Medulla oblongata (tissue), 1 donor: Measurements from ENCODE around the gene CHST12.
"Not testable (repeated sequence)": the region's sequence is repeated elsewhere in the genome, so short reads cannot be mapped to it uniquely, and the experiment has no call there.

ENCODE experiments used
- DNase-seq: peaks from one replicate; pipeline ENCODE4 v3.0.0-alpha.2; 2015; ENCODE audit errors: extremely low spot score

The CHST12 gene

DNA sequence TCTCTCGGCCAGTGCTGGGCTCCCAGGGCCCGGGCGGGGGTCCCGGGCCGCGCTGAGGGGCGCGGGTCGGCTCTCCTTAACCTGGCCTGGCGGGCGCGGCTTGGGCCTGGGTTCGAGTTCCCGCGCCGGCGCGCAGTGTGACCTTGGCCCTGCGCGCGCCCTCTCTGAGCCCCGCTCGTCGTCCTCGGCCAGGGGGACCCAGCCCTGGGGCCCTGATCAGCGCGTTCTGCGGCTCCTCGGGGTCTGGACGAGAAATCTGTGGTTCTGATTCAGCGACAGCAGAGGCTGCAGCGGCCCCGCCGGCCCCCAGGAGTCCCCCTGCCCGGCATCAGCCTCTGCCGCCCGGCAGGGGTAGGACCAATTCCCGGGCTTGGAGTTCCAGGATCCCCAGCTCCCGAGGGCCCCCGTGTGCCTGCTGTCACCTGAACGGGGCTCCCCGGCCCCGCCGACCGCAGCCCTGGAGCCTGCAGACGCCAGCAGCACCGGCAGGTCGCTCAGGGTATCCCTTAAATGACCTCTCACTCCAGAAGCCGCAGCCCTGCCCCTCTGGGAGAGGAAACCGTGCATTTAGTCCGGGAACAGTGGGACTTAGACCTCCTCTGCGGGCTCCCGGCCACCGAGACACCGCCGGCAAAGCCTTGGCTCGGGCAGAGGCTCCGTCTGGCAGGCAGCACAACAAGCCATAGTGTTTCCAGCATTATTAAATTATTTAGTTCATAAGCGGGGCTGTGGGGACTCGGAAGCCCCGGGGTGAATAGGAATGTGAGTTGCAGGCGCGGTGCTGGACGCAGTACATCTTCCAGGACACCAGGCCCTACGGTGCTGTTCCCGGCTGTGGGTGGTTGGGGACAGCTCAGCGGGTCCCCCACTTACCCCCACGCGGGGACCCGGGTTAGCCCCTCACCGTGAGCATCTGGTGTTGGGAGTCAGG, 572 bp downstream of the CHST12 start:
- peak; percentile 47 for DNase-seq

DNA sequence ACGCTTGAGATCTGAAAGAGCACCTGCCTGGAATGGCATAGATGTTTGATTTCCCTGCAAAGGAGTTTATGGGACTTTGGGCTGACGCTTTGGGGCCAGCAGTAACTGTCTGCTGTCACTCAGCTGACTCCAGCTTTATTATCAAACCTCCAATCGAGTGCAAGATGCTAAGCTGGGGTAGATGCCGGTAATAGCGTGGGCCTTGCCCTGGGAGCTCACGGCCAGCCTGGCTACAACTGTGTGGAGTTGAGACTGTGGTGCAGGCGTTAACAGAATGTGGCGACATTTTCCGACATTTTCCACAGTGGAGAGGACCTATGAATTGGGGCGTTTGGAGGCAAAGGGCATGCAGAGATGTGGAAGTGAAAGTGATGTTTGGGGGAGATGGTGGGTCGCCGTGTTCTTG, 1.3 kb downstream of the CHST12 start:
- no peak for DNase-seq

DNA sequence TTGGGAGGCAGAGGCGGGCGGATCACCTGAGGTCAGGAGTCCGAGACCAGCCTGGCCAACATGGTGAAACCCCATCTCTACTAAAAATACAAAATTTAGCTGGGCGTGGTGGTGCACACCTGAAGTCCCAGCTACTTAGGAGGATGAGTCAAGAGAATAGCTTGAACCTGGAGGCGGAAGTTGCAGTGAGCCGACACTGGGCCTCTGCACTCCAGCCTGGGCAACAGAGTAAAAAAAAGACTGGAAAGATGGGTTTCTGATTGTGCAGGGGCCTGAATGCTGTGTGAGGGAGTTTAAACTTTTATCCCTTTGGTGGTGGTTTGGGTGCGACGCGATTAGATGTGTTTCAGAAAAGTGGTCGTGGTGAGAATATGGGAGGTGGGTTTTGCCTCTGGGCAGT, 1.8 kb downstream of the CHST12 start:
- no peak for DNase-seq

DNA sequence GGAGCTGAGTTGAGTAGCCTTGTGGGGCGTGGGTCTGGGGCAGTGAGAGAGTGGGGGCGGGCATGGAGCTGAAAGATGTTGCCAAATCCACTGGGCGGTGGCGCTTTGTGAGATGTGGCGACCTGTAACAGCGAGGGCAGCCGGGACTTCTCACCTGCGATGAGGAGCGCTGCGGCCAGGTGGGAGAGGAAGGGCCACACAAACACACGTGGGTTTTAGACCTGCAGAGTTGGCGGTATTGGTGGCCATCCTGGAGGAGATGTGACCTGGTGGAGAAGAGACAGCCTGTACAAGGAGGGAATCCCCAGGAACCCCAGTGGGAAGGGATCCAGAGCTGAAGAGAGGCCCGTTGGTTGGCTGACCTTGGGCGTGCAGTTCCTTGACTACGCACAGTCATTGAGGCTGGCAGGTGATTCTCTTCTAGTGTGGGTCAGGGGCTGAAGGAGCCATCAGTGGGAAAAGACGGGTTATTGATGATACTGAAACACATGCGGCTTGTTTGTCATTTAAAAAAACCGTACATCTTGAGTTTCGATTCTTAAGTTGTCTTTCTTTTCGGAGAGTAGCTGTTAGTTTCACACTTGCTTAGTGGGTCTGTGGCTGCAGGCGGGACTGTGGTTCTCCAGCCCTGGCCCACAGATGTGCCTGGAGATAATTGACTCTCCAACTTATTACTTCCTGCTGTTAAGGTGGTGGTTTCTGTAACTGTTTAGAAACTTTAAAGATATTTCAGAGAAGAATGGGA, 2.4 kb downstream of the CHST12 start:
- no peak for DNase-seq

DNA sequence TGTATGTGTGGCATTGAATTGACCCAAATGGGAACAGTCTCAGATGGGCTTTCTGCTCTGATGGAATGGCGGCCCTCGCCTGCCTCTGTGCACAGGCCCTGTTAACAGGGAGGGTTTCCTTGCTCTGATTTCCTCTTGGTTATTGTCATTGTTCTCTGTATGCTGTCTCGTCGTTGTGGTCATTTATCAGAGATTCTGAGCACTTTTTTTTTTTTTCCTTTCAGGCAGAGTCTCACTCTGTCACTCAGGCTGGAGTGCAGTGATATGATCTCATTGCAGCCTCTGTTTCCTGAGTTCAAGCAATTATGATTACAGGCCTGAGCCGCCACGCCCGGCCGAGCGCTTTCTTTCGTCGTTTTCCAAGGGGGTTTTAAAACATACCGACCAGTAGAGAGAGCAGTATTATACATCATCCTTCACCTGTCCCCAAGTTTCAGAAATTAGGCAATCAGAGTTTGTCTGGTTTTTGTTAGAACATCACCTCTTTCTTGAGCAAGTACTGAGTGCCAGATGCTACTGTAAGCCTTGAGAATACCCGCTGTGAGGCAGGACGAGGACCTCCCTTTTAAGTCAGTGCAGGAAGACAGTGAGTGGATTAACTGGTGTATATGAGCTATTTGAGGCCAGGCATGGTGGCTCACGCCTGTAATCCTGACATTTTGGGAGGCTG, 6.5 kb downstream of the CHST12 start:
- no peak for DNase-seq

DNA sequence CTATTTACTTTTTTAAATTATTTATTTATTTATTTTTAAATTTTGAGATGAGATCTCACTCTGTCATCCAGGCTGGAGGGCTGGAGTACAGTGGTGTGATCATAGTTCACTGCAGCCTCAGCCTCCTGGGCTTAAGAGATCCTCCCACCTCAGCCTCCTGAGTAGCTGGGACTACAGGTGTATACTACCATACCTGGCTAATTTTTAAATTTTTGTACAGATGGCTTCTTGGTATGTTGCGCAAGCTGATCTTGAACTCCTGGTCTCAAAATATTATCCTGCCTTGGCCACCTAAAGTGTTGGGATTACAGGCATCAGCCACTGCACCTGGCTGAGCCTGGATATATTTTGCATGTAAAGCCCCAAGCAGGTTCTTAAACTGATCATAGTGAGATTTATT, 7.6 kb downstream of the CHST12 start:
- no peak for DNase-seq

DNA sequence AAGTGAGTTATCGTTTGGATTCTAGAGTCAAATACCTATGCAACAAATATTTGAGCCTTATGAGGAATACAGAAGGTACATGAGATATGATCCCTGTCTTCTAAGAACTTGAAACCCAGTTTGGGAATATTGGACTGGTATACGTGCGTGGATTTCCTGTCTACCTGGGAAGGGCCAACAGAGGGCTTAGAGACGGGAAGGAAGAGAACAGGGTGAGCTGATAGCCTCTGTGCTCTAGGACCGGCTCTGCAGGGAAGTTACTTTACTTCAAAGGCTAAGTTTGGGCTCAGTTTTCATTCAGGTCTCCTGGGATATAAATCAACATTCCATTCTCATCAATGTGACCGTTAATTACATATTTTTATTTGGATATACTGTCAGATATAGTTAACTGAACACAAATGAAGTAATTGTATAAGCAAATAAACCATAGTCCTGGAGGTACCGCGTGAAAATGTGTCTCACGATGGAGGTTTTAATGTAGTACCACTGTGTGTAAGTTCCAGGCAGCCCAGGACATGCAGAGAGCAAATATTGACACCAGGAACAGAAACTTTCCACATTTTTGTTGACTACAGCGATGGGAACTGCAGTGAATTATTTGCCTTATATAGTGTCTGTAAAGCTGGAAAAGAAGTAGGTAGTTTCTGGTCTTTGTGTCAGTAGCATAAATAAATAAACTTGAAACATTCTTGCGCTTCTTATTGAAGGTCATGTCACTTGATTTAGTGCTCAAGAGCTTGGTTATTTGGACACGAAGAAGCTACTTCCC, 8.6 kb downstream of the CHST12 start:
- DNase-seq: peak; percentile 13

DNA sequence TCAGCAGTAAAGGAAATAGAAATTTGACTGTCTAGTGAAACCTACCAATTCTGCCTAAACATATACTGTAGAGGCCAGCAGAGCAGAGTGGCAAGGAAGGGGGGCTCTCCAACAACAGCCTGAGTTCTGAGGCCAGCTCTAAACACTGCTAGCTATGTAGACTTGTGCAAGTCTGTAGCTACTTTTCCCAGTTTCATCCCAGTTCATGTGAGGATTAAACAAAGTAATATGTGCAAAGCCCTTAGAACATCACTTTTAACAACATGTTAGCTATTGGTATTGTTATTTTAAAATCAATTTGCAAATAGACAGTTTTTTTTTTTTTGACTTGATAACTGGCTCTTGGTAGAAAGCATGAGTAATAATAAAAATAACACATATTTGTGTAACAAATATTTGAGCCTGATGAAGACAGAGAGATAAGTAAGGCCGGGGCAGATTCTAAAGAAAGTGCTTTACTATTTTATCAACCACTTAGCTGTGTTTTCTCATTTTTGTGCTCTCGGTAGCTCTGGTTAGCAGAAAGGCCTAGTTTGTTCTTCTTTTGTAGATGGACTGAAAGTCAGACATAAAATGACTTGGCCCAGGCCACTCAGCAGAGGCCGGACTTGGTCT, 9.3 kb downstream of the CHST12 start:
- DNase-seq: no peak

DNA sequence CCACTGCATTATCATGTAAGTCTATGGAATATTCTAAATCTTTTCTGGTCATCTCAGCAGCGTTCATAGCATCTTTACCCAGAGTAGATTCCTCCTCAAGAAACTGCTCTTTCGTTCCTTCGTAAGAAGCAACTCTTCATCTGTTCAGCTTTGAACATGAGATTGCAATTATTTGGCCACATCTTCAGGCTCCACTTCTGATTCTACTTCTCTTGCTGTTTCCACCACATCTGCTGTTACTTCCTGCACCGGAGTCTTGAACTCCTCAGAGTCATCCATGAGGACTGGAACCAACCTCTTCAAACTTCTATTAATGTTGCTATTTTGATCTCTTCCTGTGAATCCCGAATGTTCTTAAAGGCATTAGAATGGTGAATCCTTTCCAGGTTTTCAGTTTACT, 12.7 kb downstream of the CHST12 start:
- DNase-seq: no peak

DNA sequence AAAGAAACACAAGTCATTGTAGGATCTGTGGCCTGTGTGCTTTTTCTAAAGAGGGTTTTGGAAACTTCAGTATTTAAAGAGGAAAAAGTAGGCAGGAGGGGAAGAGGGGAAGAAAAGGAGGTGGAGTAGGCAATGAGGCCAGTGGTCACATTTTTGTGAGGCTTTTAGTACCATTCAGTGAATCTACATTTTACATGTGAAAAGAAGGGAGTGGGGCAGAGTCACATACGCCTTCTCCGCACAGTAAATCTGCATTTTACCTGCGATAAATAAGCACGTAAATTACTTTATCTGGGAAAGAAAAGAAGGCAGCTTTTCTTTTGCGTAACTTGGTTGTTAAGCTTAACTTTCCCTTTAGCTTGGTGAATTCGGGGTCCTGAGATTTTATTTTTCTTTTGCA, 13.2 kb downstream of the CHST12 start:
- no peak for DNase-seq

DNA sequence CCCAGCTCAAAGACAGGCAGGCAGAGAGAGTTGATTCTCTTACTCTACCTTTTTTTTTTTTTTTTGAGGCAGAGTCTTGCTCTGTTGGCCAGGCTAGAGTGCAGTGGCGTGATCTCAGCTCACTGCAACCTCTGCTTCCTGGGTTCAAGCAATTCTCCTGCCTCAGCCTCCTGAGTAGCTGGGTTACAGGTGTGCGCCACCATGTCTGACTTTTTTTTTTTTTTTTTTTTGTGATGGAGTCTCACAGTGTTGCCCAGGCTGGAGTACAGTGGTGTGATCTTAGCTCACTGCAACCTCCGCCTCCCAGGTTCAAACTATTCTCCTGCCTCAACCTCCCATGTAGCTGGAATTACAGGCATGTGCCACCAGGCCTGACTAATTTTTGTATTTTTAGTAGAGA, 13.8 kb downstream of the CHST12 start:
- DNase-seq: not testable (repeated sequence)

DNA sequence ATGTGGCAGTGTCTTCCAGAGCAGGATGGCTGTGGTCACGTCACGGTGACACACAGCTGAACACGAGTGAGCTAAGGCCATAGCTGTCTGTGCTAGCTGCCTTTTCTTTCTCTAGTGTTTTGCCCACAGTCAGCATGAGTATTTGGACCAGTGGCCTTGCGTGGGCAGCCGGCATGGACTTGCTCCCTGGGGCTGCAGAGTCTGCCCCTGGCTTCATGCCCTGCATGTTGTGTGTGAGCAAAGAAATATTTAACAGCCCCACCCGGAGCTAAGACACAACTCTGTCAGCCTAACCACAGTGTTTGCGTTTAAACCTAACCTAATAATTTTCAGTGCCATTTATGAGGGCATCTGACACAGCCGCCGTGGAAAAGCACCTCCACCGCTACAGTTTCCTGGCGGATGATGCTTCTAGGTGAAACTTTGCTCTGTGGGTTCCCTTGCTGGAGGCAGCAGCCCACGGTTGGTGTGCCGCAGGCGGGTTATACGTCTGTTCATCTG, 14.6 kb downstream of the CHST12 start:
- DNase-seq: no peak

DNA sequence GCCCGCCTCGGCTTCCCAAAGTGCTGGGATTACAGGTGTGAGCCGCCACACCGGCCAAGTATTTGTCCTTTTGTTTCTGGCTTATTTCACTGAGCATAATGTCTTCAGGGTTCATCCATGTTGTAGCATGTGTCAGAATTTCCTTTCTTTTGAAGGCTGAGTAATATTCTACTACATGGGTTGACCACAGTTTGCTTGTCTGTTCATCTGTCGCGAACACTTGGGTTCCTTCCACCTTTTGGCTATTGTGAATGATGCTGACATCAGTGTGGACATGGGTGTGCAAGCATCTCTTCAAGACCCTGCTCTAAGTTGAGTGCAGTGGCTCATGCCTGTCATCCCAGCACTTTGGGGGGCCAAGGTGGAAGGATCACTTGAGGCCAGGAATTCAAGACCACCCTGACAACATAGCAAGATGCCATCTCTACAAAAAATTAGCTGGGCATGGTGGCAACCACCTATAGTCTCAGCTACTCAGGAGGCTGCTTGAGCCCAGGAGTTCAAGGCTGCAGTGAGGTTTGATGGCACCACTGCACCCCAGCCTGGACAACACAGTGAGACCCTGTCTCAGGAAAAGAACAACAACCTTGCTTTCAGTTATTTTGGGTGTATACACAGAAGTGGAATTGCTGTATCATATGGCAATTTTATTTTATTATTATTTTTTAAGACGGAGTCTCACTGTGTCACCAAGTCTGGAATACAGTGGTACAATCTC, 17.0 kb downstream of the CHST12 start:
- DNase-seq: no peak

DNA sequence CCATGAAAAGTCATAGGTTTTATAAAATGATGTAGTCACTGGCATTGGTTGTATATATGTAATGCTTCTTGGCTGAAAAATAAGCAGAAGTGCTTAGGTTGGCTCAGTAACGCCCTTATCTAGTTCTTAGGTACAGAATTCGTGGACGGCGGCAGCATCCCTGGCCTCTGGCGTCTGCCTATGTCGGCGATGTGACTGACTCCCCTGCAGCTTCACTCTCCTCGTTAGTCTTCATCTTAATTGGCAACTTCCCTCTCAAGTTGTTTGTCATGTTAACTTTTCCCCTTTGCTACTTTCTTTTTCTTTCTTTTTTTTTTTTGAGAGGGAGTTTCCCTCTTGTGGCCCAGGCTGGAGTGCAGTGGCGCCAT, 18.5 kb downstream of the CHST12 start:
- no peak for DNase-seq

DNA sequence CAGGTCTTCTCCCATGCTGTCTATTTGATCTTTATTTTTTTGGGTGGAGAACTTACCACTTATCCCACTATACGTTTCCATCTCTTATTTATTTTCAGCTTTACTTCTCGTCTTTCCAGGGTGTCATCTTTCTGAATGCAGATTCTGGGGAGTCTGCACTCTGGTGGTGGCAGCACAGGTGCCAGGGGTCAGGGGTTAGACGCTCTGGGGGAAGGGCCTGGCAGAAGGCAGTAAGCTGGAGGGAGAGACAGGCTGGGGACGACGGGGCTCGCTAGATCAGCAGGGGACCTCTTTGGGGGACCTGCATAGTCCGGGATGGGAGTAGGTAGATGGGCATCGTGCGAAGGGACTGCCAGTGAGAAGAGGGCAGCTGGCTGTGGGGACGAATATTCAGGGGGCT, 22.3 kb downstream of the CHST12 start:
- DNase-seq: no peak

DNA sequence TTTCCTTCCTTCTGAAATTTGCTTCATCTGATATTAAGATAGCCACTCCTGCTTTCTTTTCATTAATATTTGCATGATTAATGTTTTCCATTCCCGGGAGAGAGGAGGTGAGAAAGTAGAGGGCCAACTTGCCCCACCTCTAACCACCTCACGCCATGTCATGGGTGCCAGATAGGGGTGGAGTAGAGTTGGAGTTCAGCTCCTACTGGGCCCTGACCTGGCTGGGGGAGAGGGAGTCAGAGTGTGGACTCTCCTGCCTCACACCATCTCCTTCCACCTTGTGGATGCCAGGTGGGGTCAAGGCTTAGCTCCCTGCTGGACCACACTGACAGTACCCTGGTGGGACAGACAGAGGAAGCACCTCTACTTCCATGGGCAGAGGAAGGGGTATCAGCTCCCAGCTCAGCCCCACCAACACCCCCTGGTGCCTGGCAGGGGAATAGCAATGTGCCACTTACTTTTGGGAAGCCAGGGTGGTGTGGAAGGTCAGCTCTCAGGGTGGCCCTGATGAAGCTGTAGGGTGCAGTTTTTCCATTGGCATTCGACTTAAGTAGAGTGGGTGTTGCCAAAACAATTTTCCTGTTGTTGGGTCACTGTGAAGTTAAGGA, 28.0 kb downstream of the CHST12 start:
- DNase-seq: no peak

DNA sequence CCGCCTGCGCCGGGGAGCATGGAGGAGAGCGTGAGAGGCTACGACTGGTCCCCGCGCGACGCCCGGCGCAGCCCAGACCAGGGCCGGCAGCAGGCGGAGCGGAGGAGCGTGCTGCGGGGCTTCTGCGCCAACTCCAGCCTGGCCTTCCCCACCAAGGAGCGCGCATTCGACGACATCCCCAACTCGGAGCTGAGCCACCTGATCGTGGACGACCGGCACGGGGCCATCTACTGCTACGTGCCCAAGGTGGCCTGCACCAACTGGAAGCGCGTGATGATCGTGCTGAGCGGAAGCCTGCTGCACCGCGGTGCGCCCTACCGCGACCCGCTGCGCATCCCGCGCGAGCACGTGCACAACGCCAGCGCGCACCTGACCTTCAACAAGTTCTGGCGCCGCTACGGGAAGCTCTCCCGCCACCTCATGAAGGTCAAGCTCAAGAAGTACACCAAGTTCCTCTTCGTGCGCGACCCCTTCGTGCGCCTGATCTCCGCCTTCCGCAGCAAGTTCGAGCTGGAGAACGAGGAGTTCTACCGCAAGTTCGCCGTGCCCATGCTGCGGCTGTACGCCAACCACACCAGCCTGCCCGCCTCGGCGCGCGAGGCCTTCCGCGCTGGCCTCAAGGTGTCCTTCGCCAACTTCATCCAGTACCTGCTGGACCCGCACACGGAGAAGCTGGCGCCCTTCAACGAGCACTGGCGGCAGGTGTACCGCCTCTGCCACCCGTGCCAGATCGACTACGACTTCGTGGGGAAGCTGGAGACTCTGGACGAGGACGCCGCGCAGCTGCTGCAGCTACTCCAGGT, 29.7 kb downstream of the CHST12 start:
- DNase-seq: no peak

DNA sequence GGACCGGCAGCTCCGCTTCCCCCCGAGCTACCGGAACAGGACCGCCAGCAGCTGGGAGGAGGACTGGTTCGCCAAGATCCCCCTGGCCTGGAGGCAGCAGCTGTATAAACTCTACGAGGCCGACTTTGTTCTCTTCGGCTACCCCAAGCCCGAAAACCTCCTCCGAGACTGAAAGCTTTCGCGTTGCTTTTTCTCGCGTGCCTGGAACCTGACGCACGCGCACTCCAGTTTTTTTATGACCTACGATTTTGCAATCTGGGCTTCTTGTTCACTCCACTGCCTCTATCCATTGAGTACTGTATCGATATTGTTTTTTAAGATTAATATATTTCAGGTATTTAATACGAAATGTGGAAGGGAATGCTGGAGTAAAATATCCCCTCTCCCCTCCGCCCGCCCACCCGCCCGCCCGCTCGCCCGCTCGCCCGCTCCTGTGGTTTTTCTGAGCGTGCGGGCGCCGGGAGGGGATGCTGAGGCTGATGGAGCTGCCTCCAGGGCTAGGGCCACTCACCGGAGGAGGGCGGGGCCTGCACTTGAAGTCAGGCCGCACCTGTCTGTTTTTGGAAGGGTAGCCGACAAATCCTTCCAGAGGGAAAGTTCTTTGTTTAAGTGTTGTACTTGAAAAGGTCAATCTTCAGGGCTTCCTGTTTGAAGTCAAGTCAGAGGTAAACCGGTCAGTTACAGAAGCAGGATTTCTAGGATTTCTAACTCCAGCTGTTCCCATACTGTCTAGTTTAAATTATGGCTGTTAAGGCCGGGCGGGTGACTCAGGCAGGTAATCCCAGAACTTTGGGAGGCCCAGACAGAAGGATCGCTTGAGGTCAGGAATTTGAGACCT, 30.5 kb downstream of the CHST12 start:
- DNase-seq: no peak
